Astrocyte of the cerebellum (primary cell): ENCODE results near the gene RUVBL1.
A peak's percentile ranks its signal among the peaks of the same experiment; 100 is the strongest.

Source experiments
- DNase-seq: peaks from one replicate; pipeline ENCODE4 v3.0.0-alpha.2; 2011; ENCODE audit warnings: low read depth
- H3K4me3 ChIP-seq: 2 replicates; pipeline ENCODE4 v1.5.1; 2011; ENCODE audit warnings: mild to moderate bottlenecking, low read depth, low read length, moderate library complexity
- in situ Hi-C: cut with HindIII; loops from 2 replicates; pipeline ENCODE4 v1.10.0; 2017; ENCODE audit warnings: low sequenced_read_pairs
- TF ChIP-seq, protein P1 (sequence below): IDR thresholded peaks from 2 replicates; pipeline ENCODE4 v1.5.1; 2012; ENCODE audit warnings: low read length, low read depth, moderate library complexity, mild to moderate bottlenecking; ENCODE audit errors: missing control alignments

The RUVBL1 gene

GRCh38 chr3:128072454-128073184, 51.0 kb downstream of the RUVBL1 start:
- TF ChIP-seq, protein P1, sequence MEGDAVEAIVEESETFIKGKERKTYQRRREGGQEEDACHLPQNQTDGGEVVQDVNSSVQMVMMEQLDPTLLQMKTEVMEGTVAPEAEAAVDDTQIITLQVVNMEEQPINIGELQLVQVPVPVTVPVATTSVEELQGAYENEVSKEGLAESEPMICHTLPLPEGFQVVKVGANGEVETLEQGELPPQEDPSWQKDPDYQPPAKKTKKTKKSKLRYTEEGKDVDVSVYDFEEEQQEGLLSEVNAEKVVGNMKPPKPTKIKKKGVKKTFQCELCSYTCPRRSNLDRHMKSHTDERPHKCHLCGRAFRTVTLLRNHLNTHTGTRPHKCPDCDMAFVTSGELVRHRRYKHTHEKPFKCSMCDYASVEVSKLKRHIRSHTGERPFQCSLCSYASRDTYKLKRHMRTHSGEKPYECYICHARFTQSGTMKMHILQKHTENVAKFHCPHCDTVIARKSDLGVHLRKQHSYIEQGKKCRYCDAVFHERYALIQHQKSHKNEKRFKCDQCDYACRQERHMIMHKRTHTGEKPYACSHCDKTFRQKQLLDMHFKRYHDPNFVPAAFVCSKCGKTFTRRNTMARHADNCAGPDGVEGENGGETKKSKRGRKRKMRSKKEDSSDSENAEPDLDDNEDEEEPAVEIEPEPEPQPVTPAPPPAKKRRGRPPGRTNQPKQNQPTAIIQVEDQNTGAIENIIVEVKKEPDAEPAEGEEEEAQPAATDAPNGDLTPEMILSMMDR, result no peak
- DNase-seq, result no peak
- H3K4me3 ChIP-seq, result no peak overlapping the region
- in situ Hi-C loops, result no loop called here

GRCh38 chr3:128071771-128072453, 51.7 kb downstream of the RUVBL1 start:
- no peak overlapping the region for H3K4me3 ChIP-seq
- no peak for DNase-seq
- TF ChIP-seq, protein P1, result no peak
- in situ Hi-C loops, result no loop called here

- no peak for DNase-seq
- no peak overlapping the region for H3K4me3 ChIP-seq
- in situ Hi-C loops, result no loop called here
- TF ChIP-seq, protein P1, result no peak
Observed at GRCh38 chr3:128070898-128071591, 52.6 kb downstream of the RUVBL1 start.

DNA sequence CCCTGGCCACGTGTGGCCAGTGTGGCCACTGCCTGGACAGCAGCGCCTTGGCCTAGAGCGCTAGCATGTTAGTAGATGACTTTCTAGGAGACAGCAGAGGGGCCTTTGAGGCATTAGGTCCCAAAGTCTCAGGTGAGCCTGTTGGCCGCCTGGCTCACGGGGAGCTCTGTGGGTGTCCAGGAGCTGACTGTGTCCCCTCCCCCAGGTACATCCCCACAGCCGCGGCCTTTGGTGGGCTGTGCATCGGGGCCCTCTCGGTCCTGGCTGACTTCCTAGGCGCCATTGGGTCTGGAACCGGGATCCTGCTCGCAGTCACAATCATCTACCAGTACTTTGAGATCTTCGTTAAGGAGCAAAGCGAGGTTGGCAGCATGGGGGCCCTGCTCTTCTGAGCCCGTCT, 54.3 kb downstream of the RUVBL1 start:
- DNase-seq, result no peak
- TF ChIP-seq, protein P1, result no peak
- in situ Hi-C loops, result no loop called here
- H3K4me3 ChIP-seq, result no peak overlapping the region

DNA sequence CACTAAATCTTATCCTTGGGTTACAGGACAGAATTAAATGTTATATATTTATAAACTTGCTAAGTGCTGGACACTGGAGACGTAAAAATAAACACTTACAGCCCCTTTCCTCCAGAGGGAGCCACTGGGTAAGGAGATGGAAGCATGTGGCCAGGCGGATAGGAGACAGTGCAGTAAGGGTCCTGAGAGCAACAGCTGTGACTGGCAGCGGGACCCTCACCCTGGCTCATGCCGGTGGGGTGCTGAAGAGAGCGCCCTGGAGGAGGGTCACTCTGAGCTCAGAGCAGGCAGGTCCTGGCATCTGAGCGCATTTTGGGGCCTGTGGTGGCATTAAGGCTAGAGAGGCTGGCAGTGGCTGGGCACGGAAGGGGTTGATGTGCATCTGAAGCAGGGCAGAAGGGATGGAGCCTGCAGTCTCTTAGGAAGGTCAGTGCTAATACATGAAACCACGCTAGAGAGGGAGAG, 55.4 kb downstream of the RUVBL1 start:
- H3K4me3 ChIP-seq, result no peak overlapping the region
- in situ Hi-C loops, result no loop called here
- no peak for DNase-seq
- TF ChIP-seq, protein P1, result peak; percentile 72

GRCh38 chr3:128067489-128067888, 56.1 kb downstream of the RUVBL1 start:
- DNase-seq, result no peak
- H3K4me3 ChIP-seq, result no peak overlapping the region
- in situ Hi-C loops, result no loop called here
- TF ChIP-seq, protein P1, result no peak
